Body of pancreas (tissue), 4 donors: ENCODE data around the gene METTL4.

Experiments
- CTCF ChIP-seq, 7 experiments: fragments of 450-650 bp in 4 of 7; fragments of 200-600 bp in 3 of 7; sonication (generic) in 3 of 7; IDR thresholded peaks; one replicate each; pipeline ENCODE4 v1.5.1; 2016 to 2019; ENCODE audit warnings: antibody characterized with exemption in 7 of 7
- POLR2A ChIP-seq, 3 donors: fragments of 450-650 bp; IDR thresholded peaks; one replicate each; pipeline ENCODE4 v1.6.1; 2016; ENCODE audit warnings: antibody characterized with exemption in 3 of 3, mild to moderate bottlenecking in 2 of 3

- TF ChIP-seq CTCF (IDR thresholded peaks at IDR 0.05) (no peak), POLR2A (IDR thresholded peaks at IDR 0.05) (no peak)
Measured at GRCh38 chr18:2536493-2536892, 34.8 kb downstream of the METTL4 start.
